Effector CD4-positive, alpha-beta T cell (primary cell): ENCODE data around the gene GOLPH3.
A peak's percentile ranks its signal among the peaks of the same experiment; 100 is the strongest.
"Not testable (repeated sequence)": the region's sequence is repeated elsewhere in the genome, so short reads cannot be mapped to it uniquely, and the experiment has no call there.

Experiments used
- DNase-seq: peaks from one replicate; pipeline ENCODE4 v3.0.0-alpha.2; 2020

Gene GOLPH3

DNA sequence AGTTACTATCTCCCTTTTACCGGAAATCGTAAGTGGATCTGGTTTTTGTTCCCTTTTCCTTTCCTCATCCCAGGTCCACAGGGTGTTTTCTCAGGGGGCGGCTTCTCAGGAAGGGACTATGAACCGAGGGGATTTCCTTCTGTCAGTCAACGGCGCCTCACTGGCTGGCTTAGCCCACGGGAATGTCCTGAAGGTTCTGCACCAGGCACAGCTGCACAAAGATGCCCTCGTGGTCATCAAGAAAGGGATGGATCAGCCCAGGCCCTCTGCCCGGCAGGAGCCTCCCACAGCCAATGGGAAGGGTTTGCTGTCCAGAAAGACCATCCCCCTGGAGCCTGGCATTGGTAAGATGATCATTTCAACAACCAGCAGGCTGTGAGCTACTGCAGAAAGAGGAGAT, 75.8 kb downstream of the GOLPH3 start:
- no peak for DNase-seq

DNA sequence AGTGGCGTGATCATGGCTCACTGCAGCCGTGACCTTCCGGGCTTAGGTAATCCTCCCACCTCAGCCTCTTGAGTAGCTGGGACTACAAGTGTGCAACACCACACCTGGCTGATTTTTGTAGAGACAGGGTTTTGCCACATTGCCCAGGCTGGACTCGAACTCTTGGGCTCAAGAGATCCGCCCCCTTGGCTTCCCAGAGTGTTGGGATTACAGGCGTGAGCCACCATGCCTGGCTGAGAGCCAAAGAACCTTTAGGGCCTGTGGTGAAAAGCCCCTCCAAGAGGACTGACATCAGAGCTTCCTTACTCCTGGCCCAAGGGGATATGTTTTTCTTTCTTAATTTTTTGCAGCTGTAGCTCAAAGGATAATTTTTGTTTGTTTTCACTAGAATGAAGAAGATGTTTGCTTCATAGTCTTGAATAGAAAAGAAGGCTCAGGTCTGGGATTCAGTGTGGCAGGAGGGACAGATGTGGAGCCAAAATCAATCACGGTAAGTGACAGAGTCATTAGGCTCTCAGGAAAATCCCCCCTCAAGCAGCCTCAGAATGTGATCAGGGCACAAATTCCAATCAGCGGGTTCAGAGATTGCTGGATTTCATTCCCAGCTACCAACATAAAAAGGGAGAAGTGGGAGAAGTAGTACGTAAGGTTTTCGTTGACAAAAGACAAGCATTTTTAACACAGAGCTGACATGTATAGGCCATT, 77.1 kb downstream of the GOLPH3 start:
- no peak for DNase-seq

DNA sequence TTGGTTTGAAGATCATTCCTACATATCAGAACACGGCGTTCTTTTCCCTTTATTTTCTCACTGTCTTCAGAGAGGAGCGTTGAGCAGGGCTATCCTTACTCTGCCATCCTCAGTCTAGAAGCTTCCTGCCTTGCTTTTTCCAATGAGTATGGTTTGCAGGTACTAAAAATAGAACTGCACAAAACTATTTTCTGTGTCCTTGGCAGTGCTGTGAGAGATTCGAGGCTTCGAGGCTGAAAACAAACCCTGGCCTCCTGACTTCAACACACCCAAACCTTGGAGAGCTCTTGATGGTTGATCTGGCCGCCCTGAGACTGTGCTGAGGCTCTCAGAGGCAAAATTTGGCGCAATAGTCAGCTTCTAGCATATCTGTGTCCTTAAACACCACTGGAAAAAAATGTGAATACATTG, 78.9 kb downstream of the GOLPH3 start:
- no peak for DNase-seq

DNA sequence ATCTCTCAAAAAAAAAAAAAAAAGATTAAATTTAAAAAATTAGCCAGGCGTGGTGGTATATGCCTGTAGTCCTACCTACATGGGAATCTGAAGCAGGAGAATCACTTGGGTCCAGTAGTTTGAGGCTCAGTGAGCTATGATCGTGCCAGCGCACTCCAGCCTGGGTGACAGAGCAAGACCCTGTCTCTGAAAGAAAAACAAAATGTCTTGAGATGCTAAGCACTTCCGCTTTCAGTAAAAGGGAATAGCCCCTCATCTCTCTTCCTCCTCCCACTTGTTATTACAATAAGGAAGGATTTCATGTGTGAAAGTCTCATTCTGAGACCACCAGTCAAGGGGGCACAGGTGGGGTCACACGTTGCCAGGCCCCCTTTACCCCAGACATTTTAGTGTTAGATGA, 79.4 kb downstream of the GOLPH3 start:
- no peak for DNase-seq

DNA sequence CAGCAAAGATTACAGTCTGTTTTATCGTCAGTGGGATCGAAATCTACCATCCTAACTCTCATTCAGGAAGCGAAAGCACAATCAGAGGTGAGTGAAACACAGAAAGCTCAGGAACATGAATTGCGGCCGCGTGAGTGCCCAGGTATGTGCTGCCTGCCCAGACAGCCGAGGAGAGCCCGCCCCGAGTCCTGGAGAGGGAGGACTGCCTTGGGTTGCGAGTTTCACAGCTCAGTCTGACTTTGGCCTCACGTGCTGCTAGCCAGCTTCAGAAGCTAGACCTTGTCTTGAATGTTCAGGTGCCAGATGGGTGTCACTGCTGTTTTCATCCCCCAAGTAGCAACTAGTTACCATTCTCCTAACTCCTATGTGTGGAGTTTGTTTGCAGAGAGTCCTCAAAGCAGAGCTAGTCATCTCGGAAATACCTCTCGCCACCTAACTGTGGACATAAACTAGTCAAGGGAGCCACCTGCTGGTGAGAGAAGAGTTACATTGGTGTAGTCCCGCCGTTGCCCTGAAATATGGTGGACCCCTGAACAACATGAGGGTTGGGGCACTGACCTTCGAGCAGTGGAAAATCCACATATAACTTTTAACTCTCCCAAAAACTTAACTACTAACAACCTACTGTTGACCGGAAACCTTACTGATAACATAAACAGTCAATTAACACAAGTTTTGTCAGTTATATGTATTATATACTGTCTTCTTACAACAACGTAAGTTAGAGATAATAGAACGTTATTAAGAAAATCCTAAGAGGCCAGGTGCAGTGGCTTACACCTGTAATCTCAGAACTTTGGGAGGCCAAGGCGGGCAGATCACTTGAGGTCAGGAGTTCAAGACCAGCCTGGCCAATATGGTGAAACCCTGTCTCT, 80.9 kb downstream of the GOLPH3 start:
- peak; percentile 46 for DNase-seq

DNA sequence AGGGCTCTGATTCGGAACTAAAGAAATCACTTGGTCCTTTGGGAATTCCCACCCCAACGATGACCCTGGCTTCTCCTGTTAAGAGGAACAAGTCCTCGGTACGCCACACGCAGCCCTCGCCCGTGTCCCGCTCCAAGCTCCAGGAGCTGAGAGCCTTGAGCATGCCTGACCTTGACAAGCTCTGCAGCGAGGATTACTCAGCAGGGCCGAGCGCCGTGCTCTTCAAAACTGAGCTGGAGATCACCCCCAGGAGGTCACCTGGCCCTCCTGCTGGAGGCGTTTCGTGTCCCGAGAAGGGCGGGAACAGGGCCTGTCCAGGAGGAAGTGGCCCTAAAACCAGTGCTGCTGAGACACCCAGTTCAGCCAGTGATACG, 83.4 kb downstream of the GOLPH3 start:
- DNase-seq = no peak

DNA sequence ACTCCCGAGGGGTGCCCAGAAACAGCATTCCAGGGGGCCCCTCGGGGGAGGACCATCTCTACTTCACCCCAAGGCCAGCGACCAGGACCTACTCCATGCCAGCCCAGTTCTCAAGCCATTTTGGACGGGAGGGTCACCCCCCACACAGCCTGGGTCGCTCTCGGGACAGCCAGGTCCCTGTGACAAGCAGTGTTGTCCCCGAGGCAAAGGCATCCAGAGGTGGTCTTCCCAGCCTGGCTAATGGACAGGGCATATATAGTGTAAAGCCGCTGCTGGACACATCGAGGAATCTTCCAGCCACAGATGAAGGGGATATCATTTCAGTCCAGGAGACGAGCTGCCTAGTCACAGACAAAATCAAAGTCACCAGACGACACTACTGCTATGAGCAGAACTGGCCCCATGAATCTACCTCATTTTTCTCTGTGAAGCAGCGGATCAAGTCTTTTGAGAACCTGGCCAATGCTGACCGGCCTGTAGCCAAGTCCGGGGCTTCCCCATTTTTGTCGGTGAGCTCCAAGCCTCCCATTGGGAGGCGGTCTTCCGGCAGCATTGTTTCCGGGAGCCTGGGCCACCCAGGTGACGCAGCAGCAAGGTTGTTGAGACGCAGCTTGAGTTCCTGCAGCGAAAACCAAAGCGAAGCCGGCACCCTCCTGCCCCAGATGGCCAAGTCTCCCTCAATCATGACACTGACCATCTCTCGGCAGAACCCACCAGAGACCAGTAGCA, 83.9 kb downstream of the GOLPH3 start:
- no peak for DNase-seq

DNA sequence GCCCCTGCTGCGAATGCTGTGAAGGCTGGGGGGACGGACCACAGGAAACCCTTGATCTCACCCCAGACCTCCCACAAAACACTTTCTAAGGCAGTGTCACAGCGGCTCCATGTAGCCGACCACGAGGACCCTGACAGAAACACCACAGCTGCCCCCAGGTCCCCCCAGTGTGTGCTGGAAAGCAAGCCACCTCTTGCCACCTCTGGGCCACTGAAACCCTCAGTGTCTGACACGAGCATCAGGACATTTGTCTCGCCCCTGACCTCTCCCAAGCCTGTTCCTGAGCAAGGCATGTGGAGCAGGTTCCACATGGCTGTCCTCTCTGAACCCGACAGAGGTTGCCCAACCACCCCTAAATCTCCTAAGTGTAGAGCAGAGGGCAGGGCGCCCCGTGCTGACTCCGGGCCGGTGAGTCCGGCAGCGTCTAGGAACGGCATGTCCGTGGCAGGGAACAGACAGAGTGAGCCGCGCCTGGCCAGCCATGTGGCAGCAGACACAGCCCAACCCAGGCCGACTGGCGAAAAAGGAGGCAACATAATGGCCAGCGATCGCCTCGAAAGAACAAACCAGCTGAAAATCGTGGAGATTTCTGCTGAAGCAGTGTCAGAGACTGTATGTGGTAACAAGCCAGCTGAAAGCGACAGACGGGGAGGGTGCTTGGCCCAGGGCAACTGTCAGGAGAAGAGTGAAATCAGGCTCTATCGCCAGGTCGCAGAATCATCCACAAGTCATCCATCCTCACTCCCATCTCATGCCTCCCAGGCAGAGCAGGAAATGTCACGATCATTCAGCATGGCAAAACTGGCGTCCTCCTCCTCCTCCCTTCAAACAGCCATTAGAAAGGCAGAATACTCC, 84.7 kb downstream of the GOLPH3 start:
- no peak for DNase-seq

DNA sequence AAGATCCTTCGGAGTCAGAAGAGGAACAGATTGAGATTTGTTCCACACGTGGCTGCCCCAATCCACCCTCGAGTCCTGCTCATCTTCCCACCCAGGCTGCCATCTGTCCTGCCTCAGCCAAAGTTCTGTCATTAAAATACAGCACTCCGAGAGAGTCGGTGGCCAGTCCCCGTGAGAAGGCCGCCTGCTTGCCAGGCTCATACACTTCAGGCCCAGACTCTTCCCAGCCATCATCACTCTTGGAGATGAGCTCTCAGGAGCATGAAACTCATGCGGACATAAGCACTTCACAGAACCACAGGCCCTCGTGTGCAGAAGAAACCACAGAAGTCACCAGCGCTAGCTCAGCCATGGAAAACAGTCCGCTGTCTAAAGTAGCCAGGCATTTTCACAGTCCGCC, 85.9 kb downstream of the GOLPH3 start:
- no peak for DNase-seq

DNA sequence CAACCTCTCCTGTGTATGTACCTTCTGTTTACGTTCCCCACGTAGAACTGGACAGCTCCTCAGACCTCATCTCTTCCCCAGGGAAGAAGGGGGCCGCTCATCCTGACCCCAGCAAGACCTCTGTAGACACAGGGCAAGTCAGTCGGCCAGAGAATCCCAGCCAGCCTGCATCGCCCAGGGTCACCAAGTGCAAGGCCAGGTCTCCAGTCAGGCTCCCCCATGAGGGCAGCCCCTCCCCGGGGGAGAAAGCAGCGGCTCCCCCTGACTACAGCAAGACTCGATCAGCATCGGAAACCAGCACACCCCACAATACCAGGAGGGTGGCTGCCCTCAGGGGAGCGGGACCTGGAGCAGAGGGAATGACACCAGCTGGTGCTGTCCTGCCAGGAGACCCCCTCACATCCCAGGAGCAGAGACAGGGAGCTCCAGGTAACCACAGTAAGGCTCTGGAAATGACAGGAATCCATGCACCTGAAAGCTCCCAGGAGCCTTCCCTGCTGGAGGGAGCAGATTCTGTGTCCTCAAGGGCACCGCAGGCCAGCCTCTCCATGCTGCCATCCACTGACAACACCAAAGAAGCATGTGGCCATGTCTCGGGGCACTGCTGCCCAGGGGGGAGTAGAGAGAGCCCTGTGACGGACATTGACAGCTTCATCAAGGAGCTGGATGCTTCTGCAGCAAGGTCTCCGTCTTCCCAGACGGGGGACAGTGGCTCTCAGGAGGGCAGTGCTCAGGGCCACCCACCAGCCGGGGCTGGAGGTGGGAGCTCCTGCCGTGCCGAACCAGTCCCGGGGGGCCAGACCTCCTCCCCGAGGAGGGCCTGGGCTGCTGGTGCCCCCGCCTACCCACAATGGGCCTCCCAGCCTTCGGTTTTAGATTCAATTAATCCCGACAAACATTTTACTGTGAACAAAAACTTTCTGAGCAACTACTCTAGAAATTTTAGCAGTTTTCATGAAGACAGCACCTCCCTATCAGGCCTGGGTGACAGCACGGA, 86.7 kb downstream of the GOLPH3 start:
- DNase-seq = no peak

DNA sequence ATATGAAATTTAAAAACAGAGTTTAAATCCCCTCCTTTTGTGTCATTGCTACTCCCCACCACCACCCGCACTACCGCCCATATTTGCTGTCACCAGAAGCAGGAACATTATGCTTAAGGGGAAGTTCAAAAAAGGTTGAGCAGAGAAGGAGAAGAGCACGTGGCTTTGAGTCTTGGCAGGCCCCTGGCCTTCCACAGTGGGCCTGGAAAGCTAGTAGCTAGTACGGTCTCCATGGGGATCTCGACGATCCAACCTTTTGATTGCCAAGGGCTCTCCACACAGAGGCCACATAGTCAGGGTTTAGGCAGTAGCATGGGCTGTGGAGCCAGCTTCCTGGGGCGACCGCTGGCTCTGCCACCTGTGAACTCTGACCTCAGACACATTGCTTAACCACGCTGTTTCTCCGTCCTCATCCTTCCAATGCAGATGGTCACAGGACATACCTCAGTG, 90.1 kb downstream of the GOLPH3 start:
- DNase-seq = no peak

DNA sequence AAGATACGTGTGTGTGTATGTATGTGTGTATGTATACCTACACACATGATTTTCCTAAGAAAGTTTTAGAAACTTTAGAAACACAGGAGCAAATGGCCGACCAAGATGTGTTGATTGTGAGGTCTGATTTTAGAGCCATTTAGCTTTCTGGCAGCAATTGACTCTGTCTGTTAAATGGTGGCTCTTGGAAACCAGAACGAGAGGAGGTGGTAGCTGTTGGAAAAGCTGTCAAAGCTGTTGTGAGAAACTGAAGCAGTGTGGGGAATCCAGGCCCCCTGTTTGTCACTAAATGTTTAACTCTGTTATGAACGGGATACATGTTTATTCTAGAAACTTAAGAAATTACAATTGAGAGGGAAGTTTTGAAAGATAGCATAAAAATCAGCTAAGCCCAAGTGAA, 91.4 kb downstream of the GOLPH3 start:
- DNase-seq = no peak

DNA sequence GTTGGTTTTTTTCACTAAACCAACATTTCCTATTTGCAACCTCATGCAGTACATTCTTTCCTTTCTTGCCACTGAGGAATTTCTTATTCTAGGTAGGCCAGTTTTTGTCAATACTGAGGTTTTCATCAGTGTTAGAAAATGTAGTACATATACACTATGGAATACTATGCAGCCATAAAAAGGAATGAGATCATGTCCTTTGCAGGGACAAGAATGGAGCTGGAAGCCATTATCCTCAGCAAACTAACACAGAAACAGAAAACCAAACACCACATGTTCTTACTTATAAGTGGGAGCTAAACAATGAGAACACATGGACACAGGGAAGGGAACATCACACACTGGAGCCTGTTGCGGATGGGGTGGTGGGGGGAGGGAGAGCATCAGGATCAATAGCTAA, 93.6 kb downstream of the GOLPH3 start:
- not testable (repeated sequence) for DNase-seq

DNA sequence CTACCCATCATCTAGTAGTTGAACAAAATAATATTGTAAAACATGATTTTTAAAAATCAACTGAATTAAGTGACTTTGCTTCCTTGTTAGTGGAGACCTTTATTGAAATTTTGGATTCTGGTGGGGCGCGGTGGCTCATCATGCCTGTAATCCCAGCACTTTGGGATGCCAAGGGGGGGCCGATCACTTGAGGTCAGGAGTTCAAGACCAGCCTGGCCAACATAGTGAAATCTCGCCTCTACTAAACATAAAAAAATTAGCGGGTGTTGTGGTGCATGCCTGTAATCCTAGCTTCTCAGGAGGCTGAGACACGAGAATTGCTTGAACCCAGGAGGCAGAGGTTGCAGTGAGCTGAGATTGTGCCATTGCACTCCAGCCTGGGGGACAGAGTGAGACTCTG, 95.3 kb downstream of the GOLPH3 start:
- not testable (repeated sequence) for DNase-seq

DNA sequence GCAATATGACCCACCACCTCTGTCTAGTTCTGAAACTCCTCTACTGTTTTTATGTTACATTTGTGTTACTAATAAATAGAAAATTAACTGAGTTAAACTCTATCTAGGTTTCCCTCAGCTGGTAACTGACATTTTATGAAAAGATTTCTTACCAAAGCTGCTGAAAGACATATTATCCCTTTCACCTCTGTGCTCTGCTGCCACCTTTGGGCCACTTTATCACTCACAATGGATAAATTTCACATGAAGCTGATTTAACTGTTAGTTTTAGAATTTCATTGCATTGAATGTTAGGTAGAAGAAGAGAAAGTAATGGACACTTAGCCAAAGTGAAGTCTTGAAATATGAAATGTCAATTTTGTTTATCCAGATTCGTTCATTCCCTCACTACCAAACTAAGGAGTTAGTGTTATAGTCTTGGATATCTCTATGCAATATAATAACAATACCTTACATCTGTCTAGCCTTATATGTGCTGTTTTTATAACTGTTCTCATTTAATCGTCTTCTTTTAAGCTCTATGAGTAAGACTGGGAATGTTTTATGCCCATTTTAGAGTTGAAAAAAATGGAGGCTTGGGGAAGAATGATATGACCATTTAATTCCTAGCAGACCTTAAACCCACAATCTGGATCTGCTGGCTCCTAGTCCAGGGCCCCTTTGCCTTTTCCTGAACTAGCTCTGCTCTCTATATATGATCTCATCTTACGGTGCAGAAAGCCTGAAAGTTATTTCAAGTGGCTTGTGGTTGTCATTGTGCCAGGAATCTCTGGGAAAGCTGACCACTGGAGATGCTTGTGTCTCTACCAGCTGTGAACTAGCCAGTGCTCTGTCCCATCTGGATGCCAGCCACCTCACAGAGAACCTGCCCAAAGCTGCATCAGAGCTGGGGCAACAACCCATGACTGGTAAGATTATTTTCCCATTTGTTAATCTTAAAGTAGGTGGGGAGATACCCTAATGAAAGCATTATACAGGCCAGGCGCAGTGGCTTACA, 97.1 kb downstream of the GOLPH3 start:
- DNase-seq = no peak
